Smooth muscle cell (in vitro differentiated cells): Measurements from ENCODE around the gene TGFBR2. TPM values are rescaled to one million over a fixed set of nuclear protein-coding genes. Genes with fewer than 3 reads are reported as not detected.
A peak's percentile ranks its signal among the peaks of the same experiment; 100 is the strongest.

Experiments used
- DNase-seq: peaks from one replicate; lab custom pipeline; 2025; ENCODE audit not compliant: unreplicated experiment; lab: John Stamatoyannopoulos, UW
- H2AFZ ChIP-seq: fragments of 200-600 bp; sonication (generic); 2 replicates; pipeline ENCODE4 v1.6.0; 2016; ENCODE audit warnings: antibody characterized with exemption, low read depth, mild to moderate bottlenecking
- H3F3A ChIP-seq: fragments of 200-600 bp; sonication (generic); 2 replicates; pipeline ENCODE4 v1.6.0; 2017; ENCODE audit warnings: antibody characterized with exemption, low read depth
- H3K27ac ChIP-seq: fragments of 200-600 bp; sonication (generic); 2 replicates; pipeline ENCODE4 v1.5.1; 2016; ENCODE audit warnings: low read depth, mild to moderate bottlenecking
- H3K27me3 ChIP-seq: fragments of 200-600 bp; sonication (generic); 2 replicates; pipeline ENCODE4 v1.6.1; 2016; ENCODE audit warnings: low read depth, mild to moderate bottlenecking
- H3K36me3 ChIP-seq: fragments of 200-600 bp; sonication (generic); 2 replicates; pipeline ENCODE4 v1.5.1; 2016; ENCODE audit warnings: low read depth
- H3K4me1 ChIP-seq: fragments of 200-600 bp; sonication (generic); 2 replicates; pipeline ENCODE4 v1.5.1; 2016; ENCODE audit warnings: low read depth
- H3K4me2 ChIP-seq: fragments of 200-600 bp; sonication (generic); 2 replicates; pipeline ENCODE4 v1.6.0; 2016; ENCODE audit warnings: mild to moderate bottlenecking
- H3K4me3 ChIP-seq: fragments of 200-600 bp; sonication (generic); 2 replicates; pipeline ENCODE4 v1.5.1; 2016; ENCODE audit warnings: mild to moderate bottlenecking
- H3K79me2 ChIP-seq: fragments of 200-600 bp; sonication (generic); 2 replicates; pipeline ENCODE4 v1.6.0; 2016; ENCODE audit warnings: low read depth, mild to moderate bottlenecking
- H3K9ac ChIP-seq: fragments of 200-600 bp; sonication (generic); 2 replicates; pipeline ENCODE4 v1.6.0; 2016; ENCODE audit warnings: low read depth
- H3K9me3 ChIP-seq: fragments of 200-600 bp; sonication (generic); replicated peaks from 2 replicates; pipeline ENCODE4 v1.5.1; 2016; ENCODE audit warnings: low read depth
- H4K20me1 ChIP-seq: fragments of 200-600 bp; sonication (generic); 2 replicates; pipeline ENCODE4 v1.6.0; 2016; ENCODE audit warnings: low read depth
- WGBS: methylation state at CpG from one replicate; pipeline ENCODE4 v1.1.7; 2016; ENCODE audit warnings: low lambda C conversion rate; 5-methylcytosine and 5-hydroxymethylcytosine counted together
- polyA plus RNA-seq: library from polyadenylated mRNA; unstranded; fragments of >200 nt; fragmentation: Nextera tagmentation; extraction: Ambion mirVana; gene quantifications from 2 replicates; pipeline ENCODE4 v1.2.1, GENCODE V29; 2016
- total RNA-seq: library from RNA; depleted of rRNA; stranded (reverse); fragments of >200 nt; gene quantifications from 2 replicates; pipeline ENCODE4 v1.2.3, GENCODE V29; 2014
- TF ChIP-seq, protein P1 (sequence below): fragments of 200-600 bp; sonication (generic); IDR thresholded peaks from 2 replicates; pipeline ENCODE4 v1.5.1; 2017; ENCODE audit warnings: borderline replicate concordance, mild to moderate bottlenecking, antibody characterized with exemption; ENCODE audit not compliant: insufficient read depth, poor library complexity, severe bottlenecking

Gene TGFBR2
- total and polyA plus RNA-seq, 2 experiments from 2014 or later, result 39.6 to 53.7 TPM

DNA sequence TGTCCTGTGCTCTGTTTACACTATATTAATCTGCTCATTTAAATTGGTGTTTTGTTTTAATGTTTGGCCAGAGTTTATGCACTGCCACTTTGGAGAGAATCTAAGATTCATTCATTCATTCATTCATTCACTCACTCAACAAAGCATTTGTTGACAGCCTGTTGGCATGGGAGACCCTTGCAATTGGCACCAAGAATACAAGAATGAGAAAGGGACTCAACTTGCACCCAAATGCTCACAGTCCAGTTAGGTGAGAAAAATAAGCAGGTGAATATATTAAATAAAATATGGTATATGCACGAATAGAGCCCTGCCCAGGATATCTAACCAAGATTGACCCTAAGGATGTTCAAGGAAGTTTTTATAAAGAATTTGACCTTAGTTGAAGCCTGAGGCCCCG lies 80.4 kb downstream of the TGFBR2 start:
- Histone ChIP-seq H2AFZ (no peak overlapping the region), H3K9ac (no peak overlapping the region), H3K27ac (no peak overlapping the region), H3K27me3 (no peaks in the 10 kb centered on the region), H3K79me2 (peaks cover 4% of the 10 kb centered on the region), H3K36me3 (no peaks in the 10 kb centered on the region), H4K20me1 (no peaks in the 10 kb centered on the region), H3K4me3 (no peak overlapping the region), H3K4me1 (peaks cover 5% of the 10 kb centered on the region), H3K4me2 (no peak overlapping the region), H3K9me3 (no peaks in the 10 kb centered on the region), H3F3A (peaks cover 19% of the 10 kb centered on the region)
- no peak for DNase-seq
- WGBS, result 44% methylated on average over 2 of the region's 2 CpGs
- TF ChIP-seq, protein P1, sequence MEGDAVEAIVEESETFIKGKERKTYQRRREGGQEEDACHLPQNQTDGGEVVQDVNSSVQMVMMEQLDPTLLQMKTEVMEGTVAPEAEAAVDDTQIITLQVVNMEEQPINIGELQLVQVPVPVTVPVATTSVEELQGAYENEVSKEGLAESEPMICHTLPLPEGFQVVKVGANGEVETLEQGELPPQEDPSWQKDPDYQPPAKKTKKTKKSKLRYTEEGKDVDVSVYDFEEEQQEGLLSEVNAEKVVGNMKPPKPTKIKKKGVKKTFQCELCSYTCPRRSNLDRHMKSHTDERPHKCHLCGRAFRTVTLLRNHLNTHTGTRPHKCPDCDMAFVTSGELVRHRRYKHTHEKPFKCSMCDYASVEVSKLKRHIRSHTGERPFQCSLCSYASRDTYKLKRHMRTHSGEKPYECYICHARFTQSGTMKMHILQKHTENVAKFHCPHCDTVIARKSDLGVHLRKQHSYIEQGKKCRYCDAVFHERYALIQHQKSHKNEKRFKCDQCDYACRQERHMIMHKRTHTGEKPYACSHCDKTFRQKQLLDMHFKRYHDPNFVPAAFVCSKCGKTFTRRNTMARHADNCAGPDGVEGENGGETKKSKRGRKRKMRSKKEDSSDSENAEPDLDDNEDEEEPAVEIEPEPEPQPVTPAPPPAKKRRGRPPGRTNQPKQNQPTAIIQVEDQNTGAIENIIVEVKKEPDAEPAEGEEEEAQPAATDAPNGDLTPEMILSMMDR, result no peak

GRCh38 chr3:30687930-30688570 lies 81.6 kb downstream of the TGFBR2 start:
- Histone ChIP-seq H3K27ac (peak overlapping the region; percentile 81), H3K4me1 (peaks cover 3% of the 10 kb centered on the region), H3K79me2 (peaks cover 4% of the 10 kb centered on the region), H3K27me3 (no peaks in the 10 kb centered on the region), H2AFZ (no peak overlapping the region), H3K4me2 (no peak overlapping the region), H3K4me3 (no peak overlapping the region), H3K9ac (no peak overlapping the region), H3F3A (peaks cover 10% of the 10 kb centered on the region), H4K20me1 (no peaks in the 10 kb centered on the region), H3K36me3 (no peaks in the 10 kb centered on the region), H3K9me3 (no peaks in the 10 kb centered on the region)
- WGBS, result 82% methylated on average over 8 of the region's 8 CpGs
- TF ChIP-seq, protein P1, result no peak
- no peak for DNase-seq

DNA sequence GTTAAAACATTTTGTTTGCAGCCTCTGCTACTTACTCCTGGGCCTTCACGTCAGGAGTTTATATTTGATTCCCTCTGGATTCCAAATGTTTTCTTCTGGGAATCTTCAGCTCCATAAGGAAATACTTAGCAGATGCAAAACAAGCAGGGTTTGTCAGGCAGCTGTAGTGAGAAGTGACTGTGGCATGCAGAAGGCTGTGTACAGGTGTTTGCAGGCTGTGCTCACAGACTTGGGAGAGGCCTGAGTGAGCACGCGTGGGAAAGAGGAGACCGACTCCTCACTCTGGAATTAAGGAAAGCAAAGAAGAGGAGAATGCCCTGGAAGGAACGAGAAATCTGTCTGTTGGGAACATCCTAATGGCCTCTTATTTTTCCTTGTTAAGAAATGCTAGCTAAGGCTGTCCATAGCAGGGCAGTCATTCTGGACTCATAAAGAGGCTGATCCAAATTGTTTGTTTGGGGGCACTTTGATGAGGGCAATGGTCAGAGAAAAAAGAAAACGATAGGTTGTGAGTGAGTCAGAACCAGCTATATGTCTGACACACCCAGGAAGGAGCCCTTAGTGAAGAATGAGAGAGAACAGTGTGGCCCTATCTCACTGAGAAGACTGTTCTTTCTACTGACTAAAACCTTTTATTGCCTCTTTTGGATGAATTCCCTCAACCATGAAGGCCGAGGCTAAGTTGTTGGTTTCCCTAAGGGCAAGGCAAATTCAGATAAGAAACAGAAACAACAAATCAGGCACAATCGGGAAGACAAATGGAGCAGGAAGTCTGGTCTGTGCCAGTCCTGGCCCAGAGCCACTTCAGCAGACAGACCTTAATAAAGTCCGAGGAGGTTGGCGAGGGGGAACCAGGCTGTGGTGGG lies 82.6 kb downstream of the TGFBR2 start:
- Histone ChIP-seq H2AFZ (no peak overlapping the region), H3K27ac (peak overlapping the region; percentile 81), H3K9ac (peak overlapping the region; percentile 5), H3F3A (peaks cover 10% of the 10 kb centered on the region), H3K4me1 (peaks cover 3% of the 10 kb centered on the region), H4K20me1 (no peaks in the 10 kb centered on the region), H3K27me3 (no peaks in the 10 kb centered on the region), H3K4me2 (peak overlapping the region; percentile 44), H3K9me3 (no peaks in the 10 kb centered on the region), H3K36me3 (no peaks in the 10 kb centered on the region), H3K79me2 (peaks cover 4% of the 10 kb centered on the region), H3K4me3 (no peak overlapping the region)
- WGBS, result 26% methylated on average over 10 of the region's 10 CpGs
- TF ChIP-seq, protein P1, result no peak
- DNase-seq, result no peak
